Endometrial microvascular endothelial cells (primary cell): Measurements from ENCODE around the gene GMFB. TPM values are rescaled to one million over a fixed set of nuclear protein-coding genes. Genes with fewer than 3 reads are reported as not detected.

ENCODE experiments used
- in situ Hi-C: cut with HindIII; loops from 2 replicates; pipeline ENCODE4 v1.10.0; 2017; ENCODE audit warnings: low sequenced_read_pairs, low pct_unique_long_range_greater_than_20kb; ENCODE audit errors: inconsistent ontology term
- total RNA-seq: library from RNA; depleted of rRNA; stranded (reverse); fragments of >200 nt; gene quantifications from one replicate; pipeline ENCODE4 v1.2.3, GENCODE V29; 2015; ENCODE audit errors: inconsistent ontology term

Gene GMFB
- total RNA-seq, 1 donor from 2014 or later = 48.3 TPM

- in situ Hi-C loops = no loop called here
Measured at GRCh38 chr14:54498095-54498531, 9.3 kb upstream of the GMFB start.

GRCh38 chr14:54497224-54497623 is 8.4 kb upstream of the GMFB start:
- in situ Hi-C loops = no loop called here

- in situ Hi-C loops = no loop called here
Measured at GRCh38 chr14:54493293-54493692, 4.5 kb upstream of the GMFB start.

- in situ Hi-C loops = no loop called here
Measured at GRCh38 chr14:54490445-54491175, 1.8 kb upstream of the GMFB start.

- in situ Hi-C loops = no loop called here
Measured at GRCh38 chr14:54489731-54490444, 1.1 kb upstream of the GMFB start.

- in situ Hi-C loops = no loop called here
Measured at GRCh38 chr14:54489318-54489683, 521 bp upstream of the GMFB start.

GRCh38 chr14:54488318-54488645 is 498 bp downstream of the GMFB start:
- in situ Hi-C loops = no loop called here

- in situ Hi-C loops = no loop called here
Measured at GRCh38 chr14:54487771-54488170, 1.0 kb downstream of the GMFB start.

GRCh38 chr14:54486685-54487084 is 2.1 kb downstream of the GMFB start:
- in situ Hi-C loops = no loop called here

- in situ Hi-C loops = no loop called here
Measured at GRCh38 chr14:54483846-54484245, 4.9 kb downstream of the GMFB start.

- in situ Hi-C loops = no loop called here
Measured at GRCh38 chr14:54483073-54483745, 5.6 kb downstream of the GMFB start.

- in situ Hi-C loops = no loop called here
Measured at GRCh38 chr14:54481695-54482094, 7.1 kb downstream of the GMFB start.

GRCh38 chr14:54480830-54481562 is 7.8 kb downstream of the GMFB start:
- in situ Hi-C loops = no loop called here

- in situ Hi-C loops = no loop called here
Measured at GRCh38 chr14:54478636-54479215, 10.1 kb downstream of the GMFB start.

- in situ Hi-C loops = no loop called here
Measured at GRCh38 chr14:54475911-54476310, 12.9 kb downstream of the GMFB start.

- in situ Hi-C loops = no loop called here
Measured at GRCh38 chr14:54475187-54475899, 13.4 kb downstream of the GMFB start.

- in situ Hi-C loops = no loop called here
Measured at GRCh38 chr14:54474232-54474793, 14.5 kb downstream of the GMFB start.

GRCh38 chr14:54472315-54472714 is 16.5 kb downstream of the GMFB start:
- in situ Hi-C loops = no loop called here
